RCC 7860 (cell line): ENCODE results near the gene DEGS1.

Experiments
- DNase-seq: peaks from one replicate; pipeline ENCODE4 v3.0.0-alpha.2; 2015; ENCODE audit warnings: low spot score
- FAIRE-seq: peaks from 2 replicates; lab custom pipeline; 2012; peaks lifted over from hg19 to GRCh38; lab: Jason Lieb, UNC

Gene DEGS1

GRCh38 chr1:224182866-224183590 is at the start of gene DEGS1:
DEGS1 (plus strand) TSS chr1:224183240; CDS start chr1:224183337, 97 bp downstream.
- DNase-seq (peak; percentile 77), FAIRE-seq (no peak)

DNA sequence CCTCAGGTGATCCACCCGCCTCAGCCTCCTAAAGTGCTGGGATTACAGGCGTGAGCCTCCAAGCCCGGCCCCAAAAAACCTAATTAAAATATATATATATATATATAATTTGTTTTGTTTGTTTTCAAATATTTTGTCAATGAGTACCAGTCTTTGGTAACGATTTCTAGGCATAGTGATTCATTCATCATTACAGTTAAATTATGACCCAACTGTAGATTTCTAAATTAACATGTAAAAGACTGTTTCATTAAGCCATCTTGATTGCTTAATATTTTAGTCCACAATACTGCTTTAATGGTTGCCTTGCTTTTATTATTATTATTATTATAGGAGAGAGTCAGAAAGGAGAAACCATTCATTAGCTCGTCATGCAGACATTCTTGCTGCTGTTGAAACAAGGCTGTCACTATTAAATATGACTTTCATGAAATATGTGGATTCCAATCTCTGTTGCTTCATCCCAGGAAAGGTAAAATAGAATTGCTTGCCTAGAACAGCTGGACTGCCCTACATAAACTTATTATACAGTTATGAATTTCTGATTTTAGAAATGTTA is 49.2 kb upstream of the DEGS1 start:
- FAIRE-seq (no peak), DNase-seq (no peak)

DNA sequence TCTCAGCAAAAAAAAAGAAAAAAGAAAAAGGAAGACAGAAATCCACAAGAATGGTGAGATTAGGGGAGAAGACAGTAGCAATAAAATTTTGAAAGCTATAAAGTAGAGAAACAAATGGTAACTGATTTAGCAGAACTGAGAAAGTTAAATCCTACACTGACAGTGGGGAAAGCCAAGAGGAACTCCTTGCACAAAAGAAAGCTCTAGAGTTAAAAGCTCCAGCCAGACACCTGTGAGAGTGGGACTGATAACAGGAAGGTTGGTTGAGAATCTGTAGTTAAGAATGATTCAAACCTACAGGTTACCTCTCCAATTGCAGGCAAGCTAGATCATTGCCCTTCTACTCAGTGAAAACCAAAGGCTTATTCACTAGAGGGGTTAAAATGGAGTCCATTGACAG is 45.5 kb upstream of the DEGS1 start:
- no peak for FAIRE-seq
- DNase-seq: no peak

DNA sequence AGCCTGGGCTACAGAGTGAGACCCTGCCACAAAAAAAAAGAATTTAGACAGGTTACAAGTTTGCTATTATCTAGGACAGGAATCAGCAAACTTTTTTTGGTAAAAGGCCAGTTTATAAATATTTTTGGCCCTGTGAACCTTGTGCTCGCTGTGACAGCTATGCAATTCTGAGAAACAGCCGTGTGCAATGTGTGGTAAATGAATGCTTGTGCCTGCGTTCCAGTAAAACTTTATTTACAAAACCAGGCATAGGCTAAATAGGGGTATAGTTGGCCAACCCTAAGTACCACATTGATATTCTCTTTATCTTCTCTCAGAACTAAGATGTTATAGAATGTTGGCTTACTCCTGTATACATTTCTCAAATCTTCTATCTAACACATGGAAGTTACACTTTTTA is 44.8 kb upstream of the DEGS1 start:
- no peak for DNase-seq
- no peak for FAIRE-seq

DNA sequence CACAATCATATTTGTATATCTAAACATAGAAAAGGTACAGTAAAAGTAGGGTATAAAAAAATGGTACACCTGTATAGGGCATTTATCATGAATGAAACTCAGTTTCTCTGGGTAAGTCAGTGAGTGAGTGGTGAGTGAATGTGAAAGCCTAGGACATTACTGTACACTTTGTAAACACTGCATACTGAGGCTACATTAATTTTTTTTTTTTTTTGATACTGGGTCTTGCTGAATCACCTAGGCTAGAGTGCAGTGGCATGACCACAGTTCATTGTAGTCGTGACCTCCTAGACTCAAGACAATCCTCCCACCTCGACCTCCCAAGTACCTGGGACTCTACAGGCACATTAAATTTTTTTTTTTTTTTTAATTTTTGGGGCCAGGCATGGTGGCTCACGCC is 41.3 kb upstream of the DEGS1 start:
- FAIRE-seq: no peak
- DNase-seq: no peak

GRCh38 chr1:224149709-224150108 is 33.3 kb upstream of the DEGS1 start:
- FAIRE-seq (no peak), DNase-seq (no peak)

GRCh38 chr1:224151117-224151516 is 31.9 kb upstream of the DEGS1 start:
- DNase-seq (no peak), FAIRE-seq (no peak)

- FAIRE-seq: no peak
Observed at GRCh38 chr1:224157316-224157715, 25.7 kb upstream of the DEGS1 start.

DNA sequence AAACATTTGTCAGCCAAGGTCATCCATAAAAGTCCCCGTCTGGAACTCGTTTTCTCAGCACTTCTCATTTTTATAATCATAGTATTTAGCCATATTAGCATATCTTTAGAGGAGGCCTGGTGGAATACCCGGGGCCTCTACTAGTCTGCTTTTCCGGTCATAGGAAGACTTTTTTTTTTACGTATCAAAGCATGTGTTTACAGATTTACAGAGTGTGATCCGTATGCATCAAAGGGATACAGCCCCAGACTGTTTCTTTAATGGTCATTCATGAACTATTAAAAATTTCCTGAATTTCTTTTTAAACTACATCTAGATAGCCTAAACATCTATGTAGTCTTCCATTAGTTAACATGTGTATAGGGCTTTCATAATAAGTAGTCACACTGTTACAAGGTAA is 23.5 kb upstream of the DEGS1 start:
- FAIRE-seq (no peak), DNase-seq (no peak)

More at GRCh38 chr1:224157316-224157715, 25.7 kb upstream of the DEGS1 start:
- DNase-seq: no peak

DNA sequence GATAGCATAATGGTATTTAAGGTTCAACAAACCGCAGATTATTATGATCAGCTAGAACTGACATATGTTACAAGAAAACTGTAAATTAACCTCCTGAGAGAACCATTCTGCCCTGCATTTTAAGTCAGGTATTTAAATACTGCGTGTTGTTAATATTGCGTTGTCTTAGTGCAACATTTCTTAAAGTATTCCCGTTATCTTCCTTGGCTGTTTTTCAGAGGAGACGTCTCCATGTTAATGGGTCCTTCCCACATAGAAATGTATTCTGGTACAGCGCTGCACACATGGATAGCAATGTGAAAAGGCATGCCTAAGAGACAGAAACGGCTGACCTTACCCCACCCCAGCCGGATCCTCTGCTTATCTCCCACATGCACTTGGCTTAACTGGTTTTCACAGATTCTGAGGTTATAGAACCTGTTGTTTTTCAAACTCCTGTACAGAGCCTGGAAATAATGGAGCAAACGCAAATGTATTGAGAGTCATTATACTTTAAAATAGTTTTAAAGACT is 22.8 kb upstream of the DEGS1 start:
- DNase-seq (no peak), FAIRE-seq (no peak)

GRCh38 chr1:224162768-224163167 is 20.3 kb upstream of the DEGS1 start:
- DNase-seq (no peak), FAIRE-seq (no peak)

GRCh38 chr1:224163311-224163710 is 19.7 kb upstream of the DEGS1 start:
- DNase-seq: no peak
- no peak for FAIRE-seq

GRCh38 chr1:224168859-224169380 is 14.1 kb upstream of the DEGS1 start:
- peak; percentile 99 for FAIRE-seq
- DNase-seq: peak; percentile 99

- no peak for FAIRE-seq
- no peak for DNase-seq
Observed at GRCh38 chr1:224169718-224170270, 13.2 kb upstream of the DEGS1 start.

DNA sequence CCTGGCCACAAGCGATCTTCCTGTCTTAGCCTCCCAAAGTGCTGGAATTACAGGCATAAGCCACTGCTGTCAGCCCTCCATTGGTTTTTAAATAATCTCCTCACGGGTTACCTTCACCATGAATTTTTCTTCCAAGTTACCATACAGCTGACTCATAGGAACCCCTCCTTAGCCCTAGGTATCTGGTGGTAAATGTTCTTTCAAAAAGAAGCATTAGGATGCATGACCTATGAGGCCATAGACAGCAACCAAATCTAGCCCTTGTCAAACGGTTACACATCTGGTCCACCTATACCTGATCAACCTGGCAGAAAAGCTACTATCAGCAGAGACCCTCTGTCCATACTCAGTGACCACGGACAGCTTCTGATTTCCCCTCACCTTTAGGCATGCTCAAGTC is 12.7 kb upstream of the DEGS1 start:
- DNase-seq (no peak), FAIRE-seq (no peak)

DNA sequence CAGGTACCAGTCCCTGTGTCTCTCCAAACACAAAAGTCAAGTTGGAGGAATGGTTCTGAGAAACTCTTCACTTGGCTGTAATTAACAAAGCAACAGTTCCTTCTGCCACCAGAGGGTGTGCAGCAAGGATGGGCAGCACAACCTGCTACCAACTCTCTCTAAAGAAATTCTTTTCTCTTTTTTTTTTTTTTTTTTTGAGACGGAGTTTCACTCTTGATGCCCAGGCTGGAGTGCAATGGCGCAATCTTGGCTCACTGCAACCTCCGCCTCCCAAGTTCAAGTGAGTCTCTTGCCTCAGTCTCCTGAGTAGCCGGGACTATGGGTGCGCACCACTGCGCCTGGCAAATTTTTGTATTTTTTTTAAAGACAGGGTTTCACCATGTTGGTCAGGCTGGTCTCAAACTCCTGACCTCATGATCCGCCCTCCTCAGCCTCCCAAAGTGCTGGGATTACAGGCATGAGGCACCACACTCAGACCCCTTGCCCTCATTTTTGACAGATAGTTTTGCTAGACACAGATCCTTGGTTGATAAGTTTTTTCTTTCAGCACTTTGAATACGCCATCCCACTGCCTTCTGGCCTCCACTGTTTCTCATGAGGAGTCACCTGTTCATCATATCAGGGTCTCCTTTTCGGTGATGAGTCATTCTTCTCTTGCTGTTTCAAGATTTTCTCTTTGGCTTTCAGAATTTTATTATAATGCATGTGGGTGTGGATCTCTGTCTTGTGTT is 12.1 kb upstream of the DEGS1 start:
- FAIRE-seq (no peak), DNase-seq (no peak)

DNA sequence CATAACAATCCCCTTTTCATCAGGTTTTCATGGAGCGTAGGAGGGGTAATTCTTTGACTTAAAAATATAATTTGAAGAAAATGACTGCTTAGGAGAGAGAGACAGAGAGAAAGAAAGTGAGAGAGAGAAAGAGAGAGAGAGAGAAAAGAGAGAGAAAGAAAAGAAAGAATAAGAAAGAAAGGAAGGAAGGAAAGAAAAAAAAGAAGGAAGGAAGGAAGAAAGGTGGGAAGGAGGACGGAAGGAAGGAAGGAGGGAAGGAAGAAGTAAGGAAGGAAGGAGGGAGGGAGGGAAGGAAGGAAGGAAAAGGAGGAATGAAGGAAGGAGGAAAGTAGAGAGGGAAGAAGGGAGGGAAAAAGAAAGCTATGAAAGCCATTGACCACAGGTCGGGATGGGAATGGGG is 10.8 kb upstream of the DEGS1 start:
- DNase-seq: no peak
- no peak for FAIRE-seq

- DNase-seq: no peak
- no peak for FAIRE-seq
Observed at GRCh38 chr1:224173523-224173922, 9.5 kb upstream of the DEGS1 start.

DNA sequence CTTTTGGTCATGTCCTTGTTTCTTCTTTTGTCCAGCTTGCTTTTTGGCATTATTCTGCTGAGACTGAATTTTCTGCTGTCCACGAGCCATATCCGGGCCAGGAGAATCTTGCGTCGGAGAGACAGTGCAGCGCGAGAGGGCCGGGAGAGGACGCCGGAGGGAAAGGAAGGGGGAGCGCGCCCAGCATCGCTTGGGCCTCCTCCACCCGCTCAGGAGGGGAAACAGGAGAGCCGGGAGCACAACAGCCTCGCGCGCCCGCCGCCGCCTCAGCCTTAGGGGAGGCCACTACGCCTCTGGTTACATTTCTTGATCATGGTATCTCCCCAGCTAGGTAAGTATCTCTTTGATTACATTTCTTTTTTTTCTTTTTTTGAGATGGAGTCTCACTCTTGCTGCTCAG is 7.4 kb upstream of the DEGS1 start:
- DNase-seq (no peak), FAIRE-seq (no peak)

- DNase-seq (no peak), FAIRE-seq (no peak)
Observed at GRCh38 chr1:224177356-224177999, 5.6 kb upstream of the DEGS1 start.

- FAIRE-seq: no peak
- no peak for DNase-seq
Observed at GRCh38 chr1:224178894-224179293, 4.1 kb upstream of the DEGS1 start.
